GM12878 (cell line): ENCODE results near the gene WDR18. TPM values are rescaled to one million over a fixed set of nuclear protein-coding genes. Genes with fewer than 3 reads are reported as not detected.
"Not testable (repeated sequence)": the region's sequence is repeated elsewhere in the genome, so short reads cannot be mapped to it uniquely, and the experiment has no call there.

ENCODE experiments used
- ATAC-seq: fragments of 200-7000 bp; cut with Tn5 transposase; 3 replicates; pipeline ENCODE4 v1.9.1; 2020; ENCODE audit warnings: mild to moderate bottlenecking, moderate library complexity
- BruUV-seq: library from RNA; stranded (reverse); fragments of 400-500 nt; replicated peaks from 2 replicates; lab custom pipeline; 2021; lab: Mats Ljungman, UMichigan
- CTCF ChIA-PET: fragments of 300-600 bp; sonication (Branson Sonifier 250); formaldehyde crosslinking; extraction: SDS; loops from one replicate; lab custom pipeline; 2021; ENCODE audit warnings: inconsistent platforms; lab: Yijun Ruan, JAX
- POLR2A ChIA-PET: fragments of 350-600 bp; formaldehyde crosslinking; extraction: SDS; loops from one replicate; lab custom pipeline; 2021; ENCODE audit warnings: inconsistent platforms; lab: Charles Lee
- RAD21 ChIA-PET: fragments of 300-600 bp; sonication (Branson Sonifier 250); formaldehyde crosslinking; loops from one replicate; lab custom pipeline; 2023; ENCODE audit warnings: antibody characterized with exemption; ENCODE audit not compliant: unreplicated experiment; lab: Charles Lee
- SMC1A ChIA-PET: fragments of 300-600 bp; sonication (Branson Sonifier 250); formaldehyde crosslinking; loops from one replicate; lab custom pipeline; 2023; ENCODE audit not compliant: unreplicated experiment, uncharacterized antibody; lab: Charles Lee
- DNase-seq: peaks from one replicate; pipeline ENCODE4 v3.0.0-alpha.2; 2011; ENCODE audit warnings: low read depth, low spot score
- FAIRE-seq: peaks from 3 replicates; lab custom pipeline; 2011; peaks lifted over from hg19 to GRCh38; lab: Jason Lieb, UNC
- H2AFZ ChIP-seq: 2 replicates; pipeline ENCODE4 v1.6.0; 2011; ENCODE audit warnings: low read depth, low read length, control low read depth; ENCODE audit not compliant: control insufficient read depth
- H3K27ac ChIP-seq: 2 replicates; pipeline ENCODE4 v1.5.1; 2011; ENCODE audit warnings: control low read depth; ENCODE audit not compliant: control insufficient read depth, insufficient read depth
- H3K27me3 ChIP-seq, 2 experiments: replicated peaks in 1 of 2; 2 replicates each; pipeline versions ENCODE4 v1.6.0 to v1.6.1; 2011; ENCODE audit warnings: low read length in 1 of 2; ENCODE audit not compliant: control insufficient read depth in 2 of 2, insufficient read depth in 2 of 2
- H3K36me3 ChIP-seq, 2 experiments: 2 replicates each; pipeline ENCODE4 v1.5.1; 2011; ENCODE audit warnings: low read length in 1 of 2; ENCODE audit not compliant: control insufficient read depth in 2 of 2, insufficient read depth in 2 of 2
- H3K4me1 ChIP-seq: 2 replicates; pipeline ENCODE4 v1.6.1; 2011; ENCODE audit warnings: mild to moderate bottlenecking, low read length, moderate library complexity, mixed read lengths; ENCODE audit not compliant: control insufficient read depth, insufficient read depth
- H3K4me2 ChIP-seq: 2 replicates; pipeline ENCODE4 v1.6.0; 2011; ENCODE audit warnings: control low read depth; ENCODE audit not compliant: control insufficient read depth, insufficient read depth
- H3K4me3 ChIP-seq: fragments of 200-600 bp; sonication (generic); 2 replicates; pipeline ENCODE4 v1.5.1; 2016
- H3K79me2 ChIP-seq: 2 replicates; pipeline ENCODE4 v1.6.0; 2011; ENCODE audit warnings: low read length; ENCODE audit not compliant: control insufficient read depth, insufficient read depth
- H3K9ac ChIP-seq: 2 replicates; pipeline ENCODE4 v1.8.0; 2011; ENCODE audit warnings: low read length, control low read depth, mixed read lengths; ENCODE audit not compliant: control insufficient read depth, insufficient read depth
- H3K9me3 ChIP-seq: replicated peaks from 3 replicates; pipeline ENCODE4 v1.5.1; 2011; ENCODE audit warnings: mild to moderate bottlenecking, low read length; ENCODE audit not compliant: control insufficient read depth, insufficient read depth
- H4K20me1 ChIP-seq: 2 replicates; pipeline ENCODE4 v1.6.0; 2011; ENCODE audit not compliant: control insufficient read depth, insufficient read depth
- ATF3 ChIP-seq: IDR thresholded peaks from 2 replicates; pipeline ENCODE4 v1.6.1; 2011; ENCODE audit warnings: low read depth, mild to moderate bottlenecking, low read length, moderate library complexity, borderline replicate concordance; ENCODE audit errors: extremely low read depth
- CHD2 ChIP-seq: IDR thresholded peaks from 2 replicates; pipeline ENCODE4 v1.6.1; 2011; ENCODE audit warnings: low read depth, low read length, improper control_type of control experiment, borderline replicate concordance
- IKZF1 ChIP-seq: fragments of 450-650 bp; conservative IDR thresholded peaks from 2 replicates; pipeline ENCODE4 v1.6.1; 2017; ENCODE audit warnings: antibody characterized with exemption, mild to moderate bottlenecking
- IKZF2 ChIP-seq, 2 experiments: fragments of 450-650 bp; IDR thresholded peaks; 2 replicates each; pipeline ENCODE4 v1.6.1; 2017; ENCODE audit warnings: mild to moderate bottlenecking in 2 of 2, moderate library complexity in 2 of 2
- MAX ChIP-seq: IDR thresholded peaks from 2 replicates; pipeline ENCODE4 v1.6.1; 2012; ENCODE audit warnings: low read depth, low read length, improper control_type of control experiment
- MEF2B ChIP-seq: fragments of 450-650 bp; IDR thresholded peaks from 2 replicates; pipeline ENCODE4 v1.6.1; 2018; ENCODE audit warnings: mild to moderate bottlenecking, moderate library complexity; ENCODE audit not compliant: partially characterized antibody, poor library complexity, severe bottlenecking
- MYC ChIP-seq: IDR thresholded peaks from 2 replicates; pipeline ENCODE4 v1.6.1; 2011; ENCODE audit warnings: mild to moderate bottlenecking, low read length, moderate library complexity, inconsistent platforms; ENCODE audit not compliant: insufficient read depth, insufficient replicate concordance, insufficient read length, severe bottlenecking
- NFIC ChIP-seq: IDR thresholded peaks from 2 replicates; pipeline ENCODE4 v1.6.1; 2012; ENCODE audit warnings: low read depth, mild to moderate bottlenecking, inconsistent platforms, low read length, moderate library complexity
- NFYA ChIP-seq: IDR thresholded peaks from 2 replicates; pipeline ENCODE4 v1.6.1; 2011; ENCODE audit warnings: low read depth, mild to moderate bottlenecking, low read length, improper control_type of control experiment, borderline replicate concordance
- RB1 ChIP-seq: fragments of 450-650 bp; formaldehyde crosslinking; IDR thresholded peaks from 2 replicates; pipeline ENCODE4 v1.6.1; 2017; ENCODE audit warnings: mild to moderate bottlenecking, borderline replicate concordance
- SREBF2 ChIP-seq: IDR thresholded peaks from 2 replicates; pipeline ENCODE4 v1.6.1; 2012; ENCODE audit warnings: mild to moderate bottlenecking, low read length
- ZNF274 ChIP-seq: IDR thresholded peaks from one replicate; pipeline ENCODE4 v1.8.0; 2011; ENCODE audit not compliant: insufficient read length, insufficient read depth
- WGBS: methylation state at CpG from one replicate; pipeline ENCODE4 v1.1.6; 2016; ENCODE audit warnings: low lambda C conversion rate; ENCODE audit not compliant: insufficient replicate concordance, insufficient coverage; ENCODE audit errors: missing lambda C conversion rate; 5-methylcytosine and 5-hydroxymethylcytosine counted together
- in situ Hi-C: fragments of 300-500 bp; cut with MboI; formaldehyde crosslinking; loops from 9 replicates; pipeline ENCODE4 v1.14.3; 2018; ENCODE audit warnings: mixed read lengths
- intact Hi-C: fragments of 100-400 bp; cut with micrococcal nuclease; formaldehyde crosslinking; loops from one replicate; pipeline ENCODE4 v1.14.2; 2022; ENCODE audit not compliant: unreplicated experiment
- polyA plus RNA-seq, 11 experiments: library from polyadenylated mRNA; depleted of rRNA in 4 of 11; unstranded in 6 of 11; stranded (reverse) in 5 of 11; fragments of >200 nt; fragmentation: Nextera tagmentation in 4 of 11; fragmentation: Illumina TruSeq in 1 of 11; extraction: Ambion mirVana in 4 of 11; extraction: Trizol in 1 of 11; gene quantifications; 1 replicate in 1 of 11; 2 replicates in 10 of 11; pipeline versions ENCODE4 v1.2.1 to v1.2.3, GENCODE V29; 2011 to 2016; ENCODE audit warnings: inconsistent platforms in 2 of 11, missing spikeins in 2 of 11, low read depth in 1 of 11
- total RNA-seq, 4 experiments: library from RNA; depleted of rRNA in 3 of 4; stranded (reverse); fragments of >200 nt in 3 of 4; fragmentation: Illumina TruSeq in 1 of 4; extraction: Trizol in 1 of 4; gene quantifications; 2 replicates each; pipeline versions ENCODE4 v1.2.1 to v1.2.3, GENCODE V29; 2013 to 2021
- TF ChIP-seq, protein P1 (sequence below): fragments of 150-350 bp; IDR thresholded peaks from 2 replicates; pipeline ENCODE4 v1.6.1; 2016; ENCODE audit warnings: low read depth, low read length
- TF ChIP-seq, protein P2 (sequence below): fragments of 450-650 bp; IDR thresholded peaks from 2 replicates; pipeline ENCODE4 v1.6.1; 2017; ENCODE audit warnings: borderline replicate concordance

WDR18 gene
- total and polyA plus RNA-seq, 10 of the 15 experiments (the other 5 are each of a cell fraction or from before 2014, with no cell fraction given), result 3.0 to 206 (median 62.3) TPM

- peak; percentile 80 for TF ChIP-seq MYC
- no peak for TF ChIP-seq SREBF2
- no peak for TF ChIP-seq ATF3
- no peak; the same call in 1 of the 2 replicates for TF ChIP-seq MAX
- TF ChIP-seq ZNF274, result no peak
- 0 out of 2 replicates have a peak, but pooled peaks have one; percentile 52 for TF ChIP-seq RB1
- no peak for TF ChIP-seq MEF2B
- 0 out of 2 replicates have a peak, but pooled peaks have one; percentile 27 for TF ChIP-seq CHD2
- peak; percentile 71 for TF ChIP-seq IKZF1
- no peak for TF ChIP-seq IKZF2 (IDR thresholded peaks at IDR 0.05)
- TF ChIP-seq, protein P1, sequence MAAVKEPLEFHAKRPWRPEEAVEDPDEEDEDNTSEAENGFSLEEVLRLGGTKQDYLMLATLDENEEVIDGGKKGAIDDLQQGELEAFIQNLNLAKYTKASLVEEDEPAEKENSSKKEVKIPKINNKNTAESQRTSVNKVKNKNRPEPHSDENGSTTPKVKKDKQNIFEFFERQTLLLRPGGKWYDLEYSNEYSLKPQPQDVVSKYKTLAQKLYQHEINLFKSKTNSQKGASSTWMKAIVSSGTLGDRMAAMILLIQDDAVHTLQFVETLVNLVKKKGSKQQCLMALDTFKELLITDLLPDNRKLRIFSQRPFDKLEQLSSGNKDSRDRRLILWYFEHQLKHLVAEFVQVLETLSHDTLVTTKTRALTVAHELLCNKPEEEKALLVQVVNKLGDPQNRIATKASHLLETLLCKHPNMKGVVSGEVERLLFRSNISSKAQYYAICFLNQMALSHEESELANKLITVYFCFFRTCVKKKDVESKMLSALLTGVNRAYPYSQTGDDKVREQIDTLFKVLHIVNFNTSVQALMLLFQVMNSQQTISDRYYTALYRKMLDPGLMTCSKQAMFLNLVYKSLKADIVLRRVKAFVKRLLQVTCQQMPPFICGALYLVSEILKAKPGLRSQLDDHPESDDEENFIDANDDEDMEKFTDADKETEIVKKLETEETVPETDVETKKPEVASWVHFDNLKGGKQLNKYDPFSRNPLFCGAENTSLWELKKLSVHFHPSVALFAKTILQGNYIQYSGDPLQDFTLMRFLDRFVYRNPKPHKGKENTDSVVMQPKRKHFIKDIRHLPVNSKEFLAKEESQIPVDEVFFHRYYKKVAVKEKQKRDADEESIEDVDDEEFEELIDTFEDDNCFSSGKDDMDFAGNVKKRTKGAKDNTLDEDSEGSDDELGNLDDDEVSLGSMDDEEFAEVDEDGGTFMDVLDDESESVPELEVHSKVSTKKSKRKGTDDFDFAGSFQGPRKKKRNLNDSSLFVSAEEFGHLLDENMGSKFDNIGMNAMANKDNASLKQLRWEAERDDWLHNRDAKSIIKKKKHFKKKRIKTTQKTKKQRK, result no peak
- no peak for TF ChIP-seq NFYA
- TF ChIP-seq NFIC, result no peak
- TF ChIP-seq, protein P2, sequence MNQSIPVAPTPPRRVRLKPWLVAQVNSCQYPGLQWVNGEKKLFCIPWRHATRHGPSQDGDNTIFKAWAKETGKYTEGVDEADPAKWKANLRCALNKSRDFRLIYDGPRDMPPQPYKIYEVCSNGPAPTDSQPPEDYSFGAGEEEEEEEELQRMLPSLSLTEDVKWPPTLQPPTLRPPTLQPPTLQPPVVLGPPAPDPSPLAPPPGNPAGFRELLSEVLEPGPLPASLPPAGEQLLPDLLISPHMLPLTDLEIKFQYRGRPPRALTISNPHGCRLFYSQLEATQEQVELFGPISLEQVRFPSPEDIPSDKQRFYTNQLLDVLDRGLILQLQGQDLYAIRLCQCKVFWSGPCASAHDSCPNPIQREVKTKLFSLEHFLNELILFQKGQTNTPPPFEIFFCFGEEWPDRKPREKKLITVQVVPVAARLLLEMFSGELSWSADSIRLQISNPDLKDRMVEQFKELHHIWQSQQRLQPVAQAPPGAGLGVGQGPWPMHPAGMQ, result no peak
Measured at GRCh38 chr19:1020868-1021425, 36.8 kb downstream of the WDR18 start, which contains the start of gene TMEM259 (continued).

- H3K4me3 ChIP-seq, H3K27me3 ChIP-seq, in situ Hi-C loops, BruUV-seq, FAIRE-seq, POLR2A ChIA-PET, H4K20me1 ChIP-seq, ATAC-seq, H2AFZ ChIP-seq, H3K27ac ChIP-seq, RAD21 ChIA-PET, DNase-seq, intact Hi-C loops, H3K9me3 ChIP-seq, H3K4me1 ChIP-seq, H3K9ac ChIP-seq, H3K4me2 ChIP-seq, H3K36me3 ChIP-seq: not testable (repeated sequence)
- CTCF ChIA-PET, result interaction anchor here (1.3 kb wide), 1 partner anchor 217 kb away, joined by 3 read pairs; the partner anchor contains the start of gene ATP5F1D
- H3K79me2 ChIP-seq, result peaks cover 52% of the 10 kb centered on the region
- SMC1A ChIA-PET, result interaction anchor here (0.6 to 1.3 kb wide), 2 partner anchors 79 to 176 kb away, joined by 3 read pairs; no protein-coding TSS in a partner anchor
- 55% methylated on average over 5 of the region's 5 CpGs for WGBS
Measured at GRCh38 chr19:1023883-1024188, 39.7 kb downstream of the WDR18 start.
